DND-41 (cell line): Measurements from ENCODE around the gene DDB1.

Source experiments
- ATAC-seq: fragments of 200-7000 bp; cut with Tn5 transposase; 3 replicates; pipeline ENCODE4 v1.9.1; 2021; ENCODE audit warnings: low read depth; ENCODE audit not compliant: insufficient read depth
- DNase-seq: peaks from one replicate; pipeline ENCODE4 v3.0.0-alpha.2; 2020
- H2AFZ ChIP-seq: 2 replicates; pipeline ENCODE4 v1.6.0; 2012; ENCODE audit warnings: low read depth, low read length
- H3K27ac ChIP-seq: 2 replicates; pipeline ENCODE4 v1.5.1; 2012; ENCODE audit warnings: low read length, inconsistent platforms
- H3K27me3 ChIP-seq: fragments of 200-600 bp; sonication (generic); 2 replicates; pipeline ENCODE4 v1.6.0; 2012; ENCODE audit warnings: low read length, mild to moderate bottlenecking, inconsistent platforms; ENCODE audit not compliant: insufficient read depth, poor library complexity
- H3K36me3 ChIP-seq: 2 replicates; pipeline ENCODE4 v1.5.1; 2012; ENCODE audit warnings: low read length, inconsistent platforms; ENCODE audit not compliant: insufficient read depth
- H3K4me1 ChIP-seq: 2 replicates; pipeline ENCODE4 v1.5.1; 2012; ENCODE audit warnings: mild to moderate bottlenecking, low read length; ENCODE audit not compliant: insufficient read depth
- H3K4me2 ChIP-seq: 2 replicates; pipeline ENCODE4 v1.6.0; 2012; ENCODE audit warnings: mild to moderate bottlenecking, moderate library complexity, low read length, inconsistent platforms; ENCODE audit not compliant: insufficient read depth
- H3K4me3 ChIP-seq, 2 experiments: fragments of 200-600 bp in 1 of 2; shearing (Covaris generic) in 1 of 2; 2 replicates each; pipeline ENCODE4 v1.5.1; 2012 to 2016; ENCODE audit warnings: inconsistent platforms in 2 of 2, low read length in 2 of 2, mild to moderate bottlenecking in 2 of 2, low read depth in 1 of 2, moderate library complexity in 1 of 2
- H3K79me2 ChIP-seq: 2 replicates; pipeline ENCODE4 v1.6.0; 2012; ENCODE audit warnings: low read length, inconsistent platforms; ENCODE audit not compliant: insufficient read depth
- H3K9ac ChIP-seq: 2 replicates; pipeline ENCODE4 v1.6.0; 2012; ENCODE audit warnings: low read depth, mild to moderate bottlenecking, inconsistent platforms, low read length, moderate library complexity
- H3K9me3 ChIP-seq: 2 replicates; pipeline ENCODE4 v1.5.1; 2012; ENCODE audit warnings: low read length, moderate library complexity, mild to moderate bottlenecking, inconsistent platforms; ENCODE audit not compliant: insufficient read depth, severe bottlenecking
- H4K20me1 ChIP-seq: 2 replicates; pipeline ENCODE4 v1.6.0; 2012; ENCODE audit warnings: low read length; ENCODE audit not compliant: insufficient read depth
- CTCF ChIP-seq: IDR thresholded peaks from 2 replicates; pipeline ENCODE4 v1.5.1; 2012; ENCODE audit warnings: borderline replicate concordance, low read length, moderate library complexity, mild to moderate bottlenecking; ENCODE audit not compliant: poor library complexity, severe bottlenecking; ENCODE audit errors: extremely low read depth
- EZH2 ChIP-seq: IDR thresholded peaks from 3 replicates; pipeline ENCODE4 v1.6.1; 2012; ENCODE audit warnings: borderline replicate concordance, low read depth, mild to moderate bottlenecking, moderate library complexity, low read length, inconsistent platforms; ENCODE audit not compliant: severe bottlenecking

Gene DDB1

GRCh38 chr11:61275191-61275590 is 57.7 kb downstream of the DDB1 start:
- DNase-seq (no peak), ATAC-seq (no peak)
- no peaks in the 10 kb centered on the region for H3K9me3 ChIP-seq
- no peaks in the 10 kb centered on the region for H3K4me1 ChIP-seq
- H3K27me3 ChIP-seq: peaks cover 7% of the 10 kb centered on the region
- no peak overlapping the region for H3K27ac ChIP-seq
- H3K9ac ChIP-seq: no peak overlapping the region
- H3K36me3 ChIP-seq: no peaks in the 10 kb centered on the region
- no peaks in the 10 kb centered on the region for H3K79me2 ChIP-seq
- H4K20me1 ChIP-seq: peaks cover 6% of the 10 kb centered on the region; the same call in 1 of the 2 replicates
- no peak overlapping the region for H3K4me2 ChIP-seq
- H2AFZ ChIP-seq: no peak overlapping the region
- TF ChIP-seq CTCF (no peak), EZH2 (no peak)
- no peak overlapping the region for H3K4me3 ChIP-seq

- Histone ChIP-seq H3K27me3 (peaks cover 7% of the 10 kb centered on the region), H3K4me3 (no peak overlapping the region), H3K36me3 (no peaks in the 10 kb centered on the region), H3K27ac (no peak overlapping the region), H2AFZ (no peak overlapping the region), H3K4me2 (no peak overlapping the region), H3K4me1 (no peaks in the 10 kb centered on the region), H3K79me2 (no peaks in the 10 kb centered on the region), H3K9me3 (no peaks in the 10 kb centered on the region), H3K9ac (no peak overlapping the region), H4K20me1 (peaks cover 6% of the 10 kb centered on the region; the same call in 1 of the 2 replicates)
- no peak for DNase-seq
- no peak for ATAC-seq
- TF ChIP-seq EZH2 (no peak), CTCF (no peak)
These were observed 58.8 kb downstream of the DDB1 start for GRCh38 chr11:61274084-61274483.

DNA sequence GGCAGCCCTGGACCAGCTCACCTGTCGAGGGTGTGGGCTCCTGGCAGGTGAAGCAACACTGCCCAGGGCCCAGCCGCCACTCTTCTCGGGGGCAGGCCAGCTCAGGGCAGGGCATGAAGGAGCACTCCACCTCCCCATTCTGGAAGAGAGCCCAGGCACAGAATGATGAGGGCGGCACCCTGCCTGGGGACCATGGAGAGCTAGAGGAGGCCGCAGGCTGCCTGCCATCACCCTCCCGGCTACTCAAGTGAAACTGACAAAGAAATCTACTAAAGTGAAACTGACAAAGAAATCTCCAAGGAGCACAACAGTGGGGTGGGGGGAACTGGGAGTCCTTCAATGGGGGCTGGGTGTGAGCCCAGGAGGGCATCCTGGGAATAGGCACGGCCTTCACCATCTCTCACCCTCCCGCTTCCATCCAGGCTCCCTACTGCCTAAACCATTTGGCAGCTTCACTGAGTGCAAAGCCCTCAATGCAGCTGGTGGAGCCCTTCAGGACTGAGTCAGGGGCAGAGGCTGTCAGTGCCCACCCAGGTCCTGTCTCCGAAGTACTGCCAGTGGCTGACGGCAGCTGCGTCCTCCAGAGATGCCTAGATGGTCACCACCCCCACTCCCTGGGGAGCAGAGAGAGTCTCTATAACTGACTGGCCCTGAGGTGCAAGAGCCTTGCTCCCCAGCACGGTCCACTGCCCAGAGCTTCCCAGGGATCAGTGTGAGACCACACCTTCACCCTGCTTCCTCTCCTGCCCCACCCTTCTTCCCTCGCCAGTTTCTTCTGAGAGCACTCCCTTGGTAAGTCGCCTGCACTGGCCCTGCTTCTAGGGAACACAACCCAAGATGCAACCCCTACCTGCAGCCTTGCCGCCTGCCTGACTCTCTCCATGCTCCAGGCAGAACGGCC is 59.5 kb downstream of the DDB1 start:
- no peak; the same call in 2 of the 3 replicates for ATAC-seq

More for the DNA sequence above, 59.5 kb downstream of the DDB1 start:
- no peak overlapping the region for H3K4me3 ChIP-seq
- no peak overlapping the region for H2AFZ ChIP-seq
- H3K27me3 ChIP-seq: peaks cover 7% of the 10 kb centered on the region
- no peaks in the 10 kb centered on the region for H3K9me3 ChIP-seq
- no peaks in the 10 kb centered on the region for H3K4me1 ChIP-seq
- no peaks in the 10 kb centered on the region for H3K79me2 ChIP-seq
- no peak overlapping the region for H3K4me2 ChIP-seq
- H3K36me3 ChIP-seq: no peaks in the 10 kb centered on the region
- H3K9ac ChIP-seq: no peak overlapping the region
- H3K27ac ChIP-seq: no peak overlapping the region
- no peak for TF ChIP-seq EZH2
- TF ChIP-seq CTCF: no peak
- DNase-seq: no peak
- peaks cover 6% of the 10 kb centered on the region; the same call in 1 of the 2 replicates for H4K20me1 ChIP-seq
